KBM-7 (cell line): ENCODE measurements around the gene FAM72A.
A peak's percentile ranks its signal among the peaks of the same experiment; 100 is the strongest.
"Not testable (repeated sequence)": the region's sequence is repeated elsewhere in the genome, so short reads cannot be mapped to it uniquely, and the experiment has no call there.

Experiments used
- DNase-seq: peaks from one replicate; pipeline ENCODE4 v3.0.0-alpha.2; 2015
- in situ Hi-C: fragments of 300-500 bp; cut with MboI; formaldehyde crosslinking; loops from 2 replicates; pipeline ENCODE4 v1.14.3; 2020; ENCODE audit warnings: low sequenced_read_pairs, low pct_unique_long_range_greater_than_20kb, mixed read lengths

The FAM72A gene

GRCh38 chr1:206202789-206203363 lies at the start of gene FAM72A:
Gene FAM72A, minus strand, starts transcription at chr1:206202839. Its CDS starts 814 bp downstream, at chr1:206202025.
- in situ Hi-C loops = not testable (repeated sequence)
- DNase-seq = peak; percentile 100

DNA sequence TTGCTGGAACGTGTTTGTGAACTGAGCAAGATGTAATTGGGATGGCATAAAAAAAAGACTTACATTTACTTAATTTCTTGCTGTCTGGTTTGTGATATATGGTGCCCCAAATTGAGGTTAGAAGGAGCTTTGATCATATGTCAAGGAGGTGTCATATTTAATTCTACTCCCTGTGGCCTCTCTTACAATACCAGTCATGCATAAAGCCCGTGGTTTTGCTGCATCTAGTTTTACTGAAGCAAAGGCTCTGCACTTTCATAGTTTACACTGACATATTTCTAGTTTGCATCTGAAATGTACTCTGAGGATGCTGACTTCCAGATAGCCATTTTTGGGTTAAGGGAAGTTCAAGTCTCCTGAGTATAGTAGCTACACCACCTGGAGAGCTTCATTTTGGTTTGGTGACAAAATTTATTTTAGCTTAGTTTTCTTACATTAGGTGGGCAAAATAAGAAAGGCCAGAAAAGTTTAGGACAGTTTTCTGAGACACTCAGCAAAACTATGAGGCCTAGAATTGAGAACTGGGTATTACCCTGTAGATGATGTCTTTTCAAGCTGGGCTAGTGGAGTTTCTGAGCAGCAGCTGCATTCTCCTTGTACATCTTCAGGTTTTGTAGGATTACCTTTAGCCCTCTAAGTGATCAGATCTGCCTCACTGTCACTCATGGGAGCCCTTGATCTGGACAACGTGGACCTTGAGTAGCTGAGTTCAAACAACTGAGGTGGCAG lies 48.5 kb upstream of the FAM72A start:
- DNase-seq, in situ Hi-C loops: not testable (repeated sequence)

GRCh38 chr1:206246129-206246886 lies 43.7 kb upstream of the FAM72A start:
- in situ Hi-C loops, DNase-seq: not testable (repeated sequence)

- in situ Hi-C loops, DNase-seq: not testable (repeated sequence)
Measured at GRCh38 chr1:206245479-206245878, 42.8 kb upstream of the FAM72A start.

- in situ Hi-C loops = not testable (repeated sequence)
- peak; percentile 28 for DNase-seq
Measured at GRCh38 chr1:206243335-206243734, 40.7 kb upstream of the FAM72A start.

- DNase-seq, in situ Hi-C loops: not testable (repeated sequence)
Measured at GRCh38 chr1:206240288-206240687, 37.6 kb upstream of the FAM72A start.

DNA sequence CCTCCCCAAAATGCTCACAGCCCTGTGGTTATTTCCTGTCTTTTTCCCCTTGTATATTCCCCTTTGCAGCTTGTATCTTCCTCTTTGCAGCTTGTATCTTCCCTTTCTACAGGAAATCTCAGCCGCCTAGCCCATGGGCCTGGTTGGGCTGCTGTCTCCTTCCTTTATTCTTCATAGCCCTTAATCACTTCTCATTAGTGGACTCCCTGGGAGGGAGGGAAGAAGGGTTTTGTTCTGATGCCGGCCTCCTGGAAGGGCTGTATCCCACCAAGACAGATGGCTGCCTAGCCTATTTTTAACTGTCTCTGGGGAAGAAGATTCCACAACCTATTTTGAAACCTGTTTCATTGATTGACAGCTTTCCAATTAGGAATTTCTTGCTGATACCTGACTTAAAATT lies 32.6 kb upstream of the FAM72A start:
- in situ Hi-C loops, DNase-seq: not testable (repeated sequence)

GRCh38 chr1:206234189-206234916 lies 31.7 kb upstream of the FAM72A start:
- in situ Hi-C loops, DNase-seq: not testable (repeated sequence)

- in situ Hi-C loops, DNase-seq: not testable (repeated sequence)
Measured at GRCh38 chr1:206232970-206233645, 30.5 kb upstream of the FAM72A start.

DNA sequence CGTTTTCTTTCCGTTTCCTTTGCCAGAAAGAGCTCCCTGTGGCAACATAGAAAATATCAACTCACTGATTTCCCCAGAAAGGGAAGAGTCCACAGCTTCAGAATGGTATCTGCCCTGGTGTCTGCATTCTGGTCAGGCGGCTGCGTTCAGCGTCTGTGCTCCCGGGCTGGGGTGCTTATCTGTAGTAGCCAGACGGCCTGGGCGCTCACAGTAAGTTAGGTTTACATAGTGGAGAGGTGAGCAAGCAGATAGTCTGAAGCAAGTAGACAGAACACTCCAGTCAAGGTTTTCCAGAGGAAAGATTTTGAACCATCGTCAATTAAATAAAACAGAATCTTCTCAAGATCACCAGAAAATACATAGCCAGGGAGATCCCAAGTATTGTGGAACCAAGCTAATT lies 29.4 kb upstream of the FAM72A start:
- in situ Hi-C loops = not testable (repeated sequence)

GRCh38 chr1:206229286-206229685 lies 26.6 kb upstream of the FAM72A start:
- in situ Hi-C loops, DNase-seq: not testable (repeated sequence)

More for the DNA sequence above, 29.4 kb upstream of the FAM72A start:
- DNase-seq = not testable (repeated sequence)

- in situ Hi-C loops, DNase-seq: not testable (repeated sequence)
Measured at GRCh38 chr1:206226886-206227285, 24.2 kb upstream of the FAM72A start.

DNA sequence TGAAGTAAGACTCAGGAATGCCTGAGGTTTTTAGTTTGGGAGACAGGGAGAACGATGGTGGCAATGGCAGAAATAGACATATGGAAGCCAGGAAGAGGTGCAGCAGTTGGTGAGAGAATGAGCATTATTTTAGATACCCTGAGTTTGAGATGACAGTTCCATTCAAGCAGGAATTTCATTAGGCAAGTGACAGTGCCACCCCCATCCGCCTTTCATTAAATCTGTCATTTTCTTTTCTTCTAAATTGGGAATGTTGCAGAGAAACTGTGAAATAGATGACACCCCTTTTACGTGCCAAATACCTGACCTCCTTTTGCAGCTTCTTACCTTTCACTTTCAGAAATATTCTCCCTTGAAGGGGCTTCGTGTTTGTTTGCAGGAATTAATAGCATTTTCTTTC lies 22.7 kb upstream of the FAM72A start:
- in situ Hi-C loops, DNase-seq: not testable (repeated sequence)

DNA sequence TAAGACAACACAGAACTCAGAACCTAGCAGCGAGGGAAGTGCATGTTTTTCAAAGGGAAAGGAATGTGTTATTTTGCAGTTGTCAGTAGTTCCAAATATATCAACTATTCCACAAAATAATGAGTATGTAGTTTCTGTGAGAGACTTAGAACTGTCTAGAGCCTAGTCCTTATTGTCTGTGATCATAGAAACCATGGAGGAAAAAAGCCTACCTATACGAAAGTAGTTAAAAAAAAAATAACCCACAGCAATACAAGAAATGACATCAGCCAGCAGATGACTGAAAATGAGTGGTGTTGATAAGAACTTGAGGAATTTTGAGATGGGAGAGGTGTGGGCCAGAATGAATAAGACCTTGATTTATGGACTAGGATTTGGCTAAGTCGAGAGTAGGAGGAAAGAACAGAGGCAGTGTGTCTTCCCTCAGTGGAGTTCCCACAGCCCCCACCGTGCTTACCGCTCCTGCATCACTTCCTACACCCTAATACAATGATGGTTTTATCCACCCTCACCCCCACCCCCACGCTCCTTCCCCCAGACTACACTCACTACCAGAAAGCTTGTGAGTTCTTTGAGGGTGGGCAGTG lies 21.6 kb upstream of the FAM72A start:
- DNase-seq, in situ Hi-C loops: not testable (repeated sequence)

DNA sequence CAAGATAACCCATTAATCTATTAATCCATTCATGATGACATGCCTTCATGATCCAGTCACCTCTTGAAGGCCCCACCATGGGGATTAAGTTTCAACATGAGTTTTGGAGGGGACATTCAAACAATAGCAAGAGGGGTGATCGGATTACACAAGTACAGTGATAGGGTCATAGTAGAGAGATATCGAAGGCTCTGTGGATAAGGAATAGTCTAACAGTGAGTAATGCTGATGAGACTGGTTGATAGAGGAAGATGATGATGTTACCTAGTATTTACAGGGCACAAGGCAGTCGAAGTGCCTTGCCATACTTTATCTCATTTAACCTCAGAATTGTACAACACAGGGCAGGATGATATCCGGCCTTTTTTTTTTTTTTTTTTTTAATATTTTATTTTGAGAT lies 18.9 kb upstream of the FAM72A start:
- in situ Hi-C loops = not testable (repeated sequence)

GRCh38 chr1:206220332-206221000 lies 17.8 kb upstream of the FAM72A start:
- DNase-seq, in situ Hi-C loops: not testable (repeated sequence)

More for the DNA sequence above, 18.9 kb upstream of the FAM72A start:
- not testable (repeated sequence) for DNase-seq

- DNase-seq, in situ Hi-C loops: not testable (repeated sequence)
Measured at GRCh38 chr1:206219514-206220331, 17.1 kb upstream of the FAM72A start.
